Mesenchymal stem cell (in vitro differentiated cells and primary cell): ENCODE results near the gene PRPS1.
A peak's percentile ranks its signal among the peaks of the same experiment; 100 is the strongest.

Experiments used
- DNase-seq: peaks from one replicate; pipeline ENCODE4 v3.0.0-alpha.2; 2013
- H2AFZ ChIP-seq: one replicate; pipeline ENCODE4 v1.6.1; 2013; ENCODE audit warnings: low read depth, mild to moderate bottlenecking, control low read depth, inconsistent platforms, low read length, moderate library complexity
- H2AK5ac ChIP-seq: 2 replicates; pipeline ENCODE4 v1.6.1; 2013; ENCODE audit warnings: low read length, moderate library complexity, mild to moderate bottlenecking, inconsistent platforms; ENCODE audit not compliant: severe bottlenecking
- H2BK120ac ChIP-seq: one replicate; pipeline ENCODE4 v1.6.1; 2013; ENCODE audit warnings: low read depth, mild to moderate bottlenecking, inconsistent platforms, low read length, moderate library complexity
- H2BK12ac ChIP-seq, 2 experiments: one replicate each; pipeline ENCODE4 v1.6.1; 2013; ENCODE audit warnings: inconsistent platforms in 2 of 2, low read length in 2 of 2, mild to moderate bottlenecking in 2 of 2, moderate library complexity in 2 of 2, control low read depth in 1 of 2
- H2BK15ac ChIP-seq: one replicate; pipeline ENCODE4 v1.6.1; 2013; ENCODE audit warnings: mild to moderate bottlenecking, low read depth, inconsistent platforms; ENCODE audit not compliant: poor library complexity, severe bottlenecking
- H2BK5ac ChIP-seq: 2 replicates; pipeline ENCODE4 v1.6.1; 2013; ENCODE audit warnings: low read depth, mild to moderate bottlenecking, low read length, control low read depth, inconsistent platforms; ENCODE audit not compliant: poor library complexity, severe bottlenecking
- H3K14ac ChIP-seq, 2 experiments: one replicate each; pipeline ENCODE4 v1.6.1; 2013; ENCODE audit warnings: inconsistent platforms in 2 of 2, low read length in 2 of 2, control low read depth in 1 of 2, mild to moderate bottlenecking in 1 of 2, moderate library complexity in 1 of 2
- H3K18ac ChIP-seq, 2 experiments: one replicate each; pipeline ENCODE4 v1.6.1; 2013; ENCODE audit warnings: inconsistent platforms in 2 of 2, low read length in 2 of 2, control low read depth in 1 of 2, low read depth in 1 of 2, mild to moderate bottlenecking in 1 of 2
- H3K23ac ChIP-seq, 2 experiments: one replicate each; pipeline ENCODE4 v1.6.1; 2013; ENCODE audit warnings: inconsistent platforms in 2 of 2, low read length in 2 of 2, mild to moderate bottlenecking in 2 of 2, moderate library complexity in 2 of 2, control low read depth in 1 of 2
- H3K27ac ChIP-seq: 2 replicates; pipeline ENCODE4 v1.5.1; 2013; ENCODE audit warnings: mild to moderate bottlenecking, moderate library complexity, low read length, control low read depth, inconsistent platforms; ENCODE audit not compliant: poor library complexity, severe bottlenecking
- H3K27me3 ChIP-seq, 2 experiments: 2 replicates each; pipeline versions ENCODE4 v1.6.1 to v1.7.0; 2013; ENCODE audit warnings: low read length in 2 of 2, mild to moderate bottlenecking in 2 of 2, moderate library complexity in 2 of 2, control low read depth in 1 of 2, inconsistent platforms in 1 of 2; ENCODE audit not compliant: control insufficient read depth in 1 of 2, insufficient read depth in 1 of 2
- H3K36me3 ChIP-seq, 2 experiments: 2 replicates each; pipeline versions ENCODE4 v1.6.1 to v1.7.0; 2013; ENCODE audit warnings: low read length in 2 of 2, control low read depth in 1 of 2, inconsistent platforms in 1 of 2, low read depth in 1 of 2, mild to moderate bottlenecking in 1 of 2; ENCODE audit not compliant: insufficient read depth in 2 of 2, control insufficient read depth in 1 of 2
- H3K4ac ChIP-seq, 2 experiments: one replicate each; pipeline ENCODE4 v1.6.1; 2013; ENCODE audit warnings: inconsistent platforms in 2 of 2, low read length in 2 of 2, mild to moderate bottlenecking in 2 of 2, moderate library complexity in 2 of 2, control low read depth in 1 of 2, low read depth in 1 of 2
- H3K4me1 ChIP-seq: 2 replicates; pipeline ENCODE4 v1.6.1; 2013; ENCODE audit warnings: low read depth, low read length, control low read depth; ENCODE audit not compliant: control insufficient read depth, insufficient read depth
- H3K4me2 ChIP-seq: 2 replicates; pipeline ENCODE4 v1.6.1; 2013; ENCODE audit warnings: low read length, mild to moderate bottlenecking, inconsistent platforms; ENCODE audit not compliant: poor library complexity, severe bottlenecking
- H3K4me3 ChIP-seq, 2 experiments: 2 replicates each; pipeline versions ENCODE4 v1.5.1 to v1.7.0; 2013; ENCODE audit warnings: low read length in 2 of 2, mild to moderate bottlenecking in 2 of 2, control low read depth in 1 of 2, low read depth in 1 of 2; ENCODE audit not compliant: insufficient read depth in 1 of 2
- H3K79me1 ChIP-seq: replicated peaks from 2 replicates; pipeline ENCODE4 v1.6.1; 2013; ENCODE audit warnings: mild to moderate bottlenecking, control low read depth, low read length, inconsistent platforms; ENCODE audit not compliant: poor library complexity, severe bottlenecking
- H3K9ac ChIP-seq: 2 replicates; pipeline ENCODE4 v1.7.0; 2013; ENCODE audit warnings: mild to moderate bottlenecking, low read length, moderate library complexity
- H3K9me3 ChIP-seq: 2 replicates; pipeline ENCODE4 v1.7.0; 2013; ENCODE audit warnings: mild to moderate bottlenecking, low read length; ENCODE audit not compliant: control insufficient read depth
- H4K8ac ChIP-seq: one replicate; pipeline ENCODE4 v1.6.1; 2013; ENCODE audit warnings: inconsistent platforms, mild to moderate bottlenecking, low read length, moderate library complexity
- H4K91ac ChIP-seq: one replicate; pipeline ENCODE4 v1.6.1; 2013; ENCODE audit warnings: mild to moderate bottlenecking, low read length, inconsistent platforms
- WGBS: methylation state at CpG from one replicate; pipeline ENCODE4 v1.1.7; 2013; ENCODE audit warnings: mixed read lengths; 5-methylcytosine and 5-hydroxymethylcytosine counted together

PRPS1 gene

GRCh38 chrX:107686792-107687191, 58.5 kb downstream of the PRPS1 start:
- no peak overlapping the region for H4K8ac ChIP-seq
- no peak overlapping the region for H3K9ac ChIP-seq
- H3K4me1 ChIP-seq: peaks cover 19% of the 10 kb centered on the region
- H4K91ac ChIP-seq: no peak overlapping the region
- 60% methylated on average over 1 of the region's 3 CpGs for WGBS
- no peak overlapping the region for H3K23ac ChIP-seq
- no peak overlapping the region for H3K4me2 ChIP-seq
- no peak overlapping the region for H3K4me3 ChIP-seq
- no peak overlapping the region for H3K14ac ChIP-seq
- H2BK5ac ChIP-seq: no peak overlapping the region
- H3K18ac ChIP-seq: no peak overlapping the region
- peaks cover 0 to 77% of the 10 kb centered on the region in 2 experiments for H3K27me3 ChIP-seq
- H2BK15ac ChIP-seq: no peak overlapping the region
- no peaks in the 10 kb centered on the region for H3K36me3 ChIP-seq
- no peak overlapping the region for H2BK12ac ChIP-seq
- H2AK5ac ChIP-seq: no peak overlapping the region
- no peak overlapping the region for H2AFZ ChIP-seq
- H3K4ac ChIP-seq: no peak overlapping the region
- no peak overlapping the region for H2BK120ac ChIP-seq
- no peaks in the 10 kb centered on the region for H3K9me3 ChIP-seq
- H3K27ac ChIP-seq: peak overlapping the region; percentile 97
- DNase-seq: peak; percentile 40
- no peaks in the 10 kb centered on the region for H3K79me1 ChIP-seq

- peaks cover 0 to 77% of the 10 kb centered on the region in 2 experiments for H3K27me3 ChIP-seq
- no peak overlapping the region for H4K8ac ChIP-seq
- no peak overlapping the region for H3K14ac ChIP-seq
- H4K91ac ChIP-seq: no peak overlapping the region
- no peak overlapping the region for H2BK15ac ChIP-seq
- H2BK120ac ChIP-seq: no peak overlapping the region
- peak overlapping the region in 1 of 2 experiments; percentile 12 for H3K18ac ChIP-seq
- no peaks in the 10 kb centered on the region for H3K79me1 ChIP-seq
- no peak overlapping the region for H3K9ac ChIP-seq
- no peak overlapping the region for H3K4me3 ChIP-seq
- H3K4me2 ChIP-seq: no peak overlapping the region
- H3K27ac ChIP-seq: peak overlapping the region; percentile 73
- H2AFZ ChIP-seq: no peak overlapping the region
- no peak overlapping the region for H3K4ac ChIP-seq
- no peak overlapping the region for H2BK5ac ChIP-seq
- no peak overlapping the region for H2AK5ac ChIP-seq
- H3K4me1 ChIP-seq: peaks cover 19% of the 10 kb centered on the region
- no peak for DNase-seq
- no peak overlapping the region for H3K23ac ChIP-seq
- H2BK12ac ChIP-seq: peak overlapping the region in 1 of 2 experiments; percentile 78
- no peaks in the 10 kb centered on the region for H3K9me3 ChIP-seq
- 80% methylated on average over 1 of the region's 3 CpGs for WGBS
- no peaks in the 10 kb centered on the region for H3K36me3 ChIP-seq
Observed at GRCh38 chrX:107687445-107687844, 59.1 kb downstream of the PRPS1 start.

DNA sequence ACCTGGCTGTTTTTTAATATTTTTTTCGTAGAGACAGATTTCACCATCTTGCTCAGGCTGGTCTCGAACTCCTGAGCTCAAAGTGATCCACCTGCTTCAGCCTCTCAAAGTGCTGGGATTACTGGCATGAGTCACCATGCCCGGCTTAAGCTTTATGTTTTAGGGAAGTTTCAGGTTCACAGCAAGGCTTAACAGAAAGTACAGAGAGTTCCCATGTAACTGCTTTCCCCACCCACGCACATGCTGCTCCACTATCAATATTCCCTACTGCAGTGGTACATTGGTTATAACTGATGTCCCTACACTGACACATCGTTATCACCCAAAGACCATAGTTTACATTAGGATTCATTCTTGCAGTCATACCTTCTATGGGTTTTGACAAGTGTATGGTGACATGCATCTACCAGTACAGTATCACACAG, 62.7 kb downstream of the PRPS1 start:
- Histone ChIP-seq H3K27me3 (peaks cover 0 to 64% of the 10 kb centered on the region in 2 experiments), H2AK5ac (no peak overlapping the region), H2BK120ac (no peak overlapping the region), H3K27ac (no peak overlapping the region), H3K4me1 (peaks cover 7% of the 10 kb centered on the region), H3K4me3 (no peak overlapping the region), H3K23ac (no peak overlapping the region), H4K91ac (no peak overlapping the region), H3K14ac (no peak overlapping the region), H2AFZ (no peak overlapping the region), H3K18ac (no peak overlapping the region), H3K4ac (no peak overlapping the region), H3K9ac (no peak overlapping the region), H4K8ac (no peak overlapping the region), H3K36me3 (no peaks in the 10 kb centered on the region), H2BK5ac (no peak overlapping the region), H3K79me1 (no peaks in the 10 kb centered on the region), H3K9me3 (no peaks in the 10 kb centered on the region), H2BK15ac (no peak overlapping the region), H2BK12ac (no peak overlapping the region), H3K4me2 (no peak overlapping the region)
- no peak for DNase-seq
- WGBS: 79% methylated on average over 5 of the region's 5 CpGs

- no peak overlapping the region for H2BK15ac ChIP-seq
- no peak overlapping the region for H3K23ac ChIP-seq
- H2AFZ ChIP-seq: no peak overlapping the region
- H3K18ac ChIP-seq: no peak overlapping the region
- H3K4me2 ChIP-seq: no peak overlapping the region
- DNase-seq: no peak
- no peak overlapping the region for H2BK120ac ChIP-seq
- H3K4ac ChIP-seq: no peak overlapping the region
- no peak overlapping the region for H2AK5ac ChIP-seq
- peaks cover 4% of the 10 kb centered on the region for H3K4me1 ChIP-seq
- H3K9ac ChIP-seq: no peak overlapping the region
- no peak overlapping the region for H3K27ac ChIP-seq
- H3K14ac ChIP-seq: no peak overlapping the region
- no peak overlapping the region for H3K4me3 ChIP-seq
- H4K8ac ChIP-seq: no peak overlapping the region
- no peak overlapping the region for H4K91ac ChIP-seq
- no peaks in the 10 kb centered on the region for H3K9me3 ChIP-seq
- no CpG with 5 or more reads among the region's 2 CpGs for WGBS
- no peak overlapping the region for H2BK5ac ChIP-seq
- H3K27me3 ChIP-seq: peaks cover 0 to 37% of the 10 kb centered on the region in 2 experiments
- H3K36me3 ChIP-seq: no peaks in the 10 kb centered on the region
- no peak overlapping the region for H2BK12ac ChIP-seq
- no peaks in the 10 kb centered on the region for H3K79me1 ChIP-seq
Observed at GRCh38 chrX:107699616-107700015, 71.3 kb downstream of the PRPS1 start.
